ENCODE data around the gene DIAPH2.

DIAPH2 gene

DNA sequence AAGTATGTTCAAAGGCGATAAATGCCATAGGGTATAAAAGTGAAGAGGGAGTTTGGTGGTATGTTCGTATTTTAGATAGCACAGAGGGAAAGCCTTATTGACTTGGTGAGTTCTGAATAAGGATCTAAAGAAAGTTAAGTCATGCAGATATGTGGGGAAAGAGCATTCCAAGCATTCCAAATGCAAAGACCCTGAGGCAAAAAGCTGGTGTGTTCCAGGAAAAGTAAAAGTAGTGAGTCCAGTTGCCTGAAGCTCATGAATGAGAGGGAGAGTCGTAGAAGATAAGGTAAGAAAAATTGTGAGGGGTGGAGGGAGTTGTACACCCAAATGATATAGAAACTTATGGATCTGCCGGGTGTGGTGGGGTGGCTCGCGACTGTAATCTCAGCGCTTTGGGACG lies 625.7 kb downstream of the DIAPH2 start:
- Histone ChIP-seq H3K4me1 (ENCODE audit: insufficient read depth, low read length) (no peaks in the 10 kb centered on the region), H3K9ac (ENCODE audit: low read length) (no peak overlapping the region), H3K9me3 (ENCODE audit: low read length) (no peaks in the 10 kb centered on the region), H3K27ac (ENCODE audit: low read depth, low read length) (no peak overlapping the region), H3K36me3 (ENCODE audit: insufficient read depth, low read length) (no peaks in the 10 kb centered on the region), H3K4me3 (ENCODE audit: low read depth in 1 of 2, low read length in 2 of 2) (no peak overlapping the region), H3K27me3 (ENCODE audit: control insufficient read depth in 1 of 2, insufficient read depth in 2 of 2, low read length in 2 of 2) (no peaks in the 10 kb centered on the region)

DNA sequence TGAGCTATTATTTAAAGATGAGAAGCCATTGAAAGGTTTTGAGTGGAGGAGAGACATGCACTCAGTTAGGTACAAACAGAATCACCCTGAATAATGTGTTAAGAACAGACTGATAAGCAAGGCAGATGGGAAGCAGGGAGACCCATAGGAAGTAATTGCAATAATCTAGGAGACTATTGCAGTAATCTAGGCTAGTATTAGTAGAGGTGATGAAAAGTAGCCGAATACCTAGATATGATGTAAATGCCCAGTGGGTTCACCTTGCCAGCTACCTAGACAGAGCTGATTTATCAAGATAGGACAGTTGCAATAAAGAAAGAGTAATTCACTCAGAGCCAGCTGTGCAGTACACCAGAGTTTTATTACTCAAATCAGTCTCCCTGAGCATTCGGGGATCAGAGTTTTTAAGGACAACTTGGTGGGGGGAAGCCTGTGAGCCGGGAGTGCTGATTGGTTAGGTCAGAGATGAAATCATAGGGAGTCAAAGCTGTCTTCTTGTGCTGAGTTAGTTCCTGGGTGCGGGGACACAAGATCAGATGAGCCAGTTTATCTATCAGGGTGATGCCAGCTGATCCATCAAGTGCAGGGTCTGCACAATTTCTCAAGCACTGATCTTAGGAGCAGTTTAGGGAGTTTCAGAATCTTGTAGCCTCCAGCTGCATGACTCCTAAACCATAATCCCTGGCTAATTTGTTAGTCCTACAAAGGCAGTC lies 626.6 kb downstream of the DIAPH2 start:
- H3K9ac ChIP-seq (ENCODE audit: low read length), result no peak overlapping the region
- H3K27me3 ChIP-seq (ENCODE audit: control insufficient read depth in 1 of 2, insufficient read depth in 2 of 2, low read length in 2 of 2), result no peaks in the 10 kb centered on the region
- H3K4me1 ChIP-seq (ENCODE audit: insufficient read depth, low read length), result no peaks in the 10 kb centered on the region
- H3K27ac ChIP-seq (ENCODE audit: low read depth, low read length), result no peak overlapping the region
- H3K9me3 ChIP-seq (ENCODE audit: low read length), result no peaks in the 10 kb centered on the region
- no peak overlapping the region for H3K4me3 ChIP-seq (ENCODE audit: low read depth in 1 of 2, low read length in 2 of 2)
- H3K36me3 ChIP-seq (ENCODE audit: insufficient read depth, low read length), result no peaks in the 10 kb centered on the region

GRCh38 chrX:97314345-97314744 lies 629.7 kb downstream of the DIAPH2 start:
- H3K4me1 ChIP-seq (ENCODE audit: insufficient read depth, low read length), result no peaks in the 10 kb centered on the region
- H3K36me3 ChIP-seq (ENCODE audit: insufficient read depth, low read length), result no peaks in the 10 kb centered on the region
- no peaks in the 10 kb centered on the region for H3K9me3 ChIP-seq (ENCODE audit: low read length)
- no peaks in the 10 kb centered on the region for H3K27me3 ChIP-seq (ENCODE audit: control insufficient read depth in 1 of 2, insufficient read depth in 2 of 2, low read length in 2 of 2)
- H3K27ac ChIP-seq (ENCODE audit: low read depth, low read length), result no peak overlapping the region
- H3K9ac ChIP-seq (ENCODE audit: low read length), result no peak overlapping the region
- H3K4me3 ChIP-seq (ENCODE audit: low read depth in 1 of 2, low read length in 2 of 2), result no peak overlapping the region

DNA sequence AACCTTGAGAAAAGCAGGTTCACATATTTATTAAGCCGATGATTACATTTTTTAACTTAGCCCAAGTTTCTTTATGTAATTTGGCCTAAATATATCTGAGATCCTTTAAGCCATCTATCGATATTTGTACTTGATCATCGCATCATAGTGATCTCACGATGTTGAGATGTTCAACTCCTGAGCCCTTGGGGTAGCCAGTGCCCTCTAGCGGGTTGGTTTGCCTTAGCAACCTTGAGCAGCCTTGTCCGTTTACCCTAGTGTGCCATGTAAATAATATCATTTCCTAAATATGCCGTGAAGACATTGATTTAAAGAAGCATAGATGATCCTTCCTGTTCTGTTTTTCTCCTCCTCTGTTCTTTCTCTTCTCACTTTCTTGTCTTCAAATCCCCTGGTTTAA lies 631.3 kb downstream of the DIAPH2 start:
- Histone ChIP-seq H3K4me3 (ENCODE audit: low read depth in 1 of 2, low read length in 2 of 2) (no peak overlapping the region), H3K27me3 (ENCODE audit: control insufficient read depth in 1 of 2, insufficient read depth in 2 of 2, low read length in 2 of 2) (no peaks in the 10 kb centered on the region), H3K36me3 (ENCODE audit: insufficient read depth, low read length) (no peaks in the 10 kb centered on the region), H3K27ac (ENCODE audit: low read depth, low read length) (no peak overlapping the region), H3K4me1 (ENCODE audit: insufficient read depth, low read length) (no peaks in the 10 kb centered on the region), H3K9me3 (ENCODE audit: low read length) (no peaks in the 10 kb centered on the region), H3K9ac (ENCODE audit: low read length) (no peak overlapping the region)

GRCh38 chrX:97320305-97320704 lies 635.7 kb downstream of the DIAPH2 start:
- Histone ChIP-seq H3K9me3 (ENCODE audit: low read length) (no peaks in the 10 kb centered on the region), H3K4me3 (ENCODE audit: low read depth in 1 of 2, low read length in 2 of 2) (no peak overlapping the region), H3K9ac (ENCODE audit: low read length) (no peak overlapping the region), H3K4me1 (ENCODE audit: insufficient read depth, low read length) (no peaks in the 10 kb centered on the region), H3K27ac (ENCODE audit: low read depth, low read length) (no peak overlapping the region), H3K27me3 (ENCODE audit: control insufficient read depth in 1 of 2, insufficient read depth in 2 of 2, low read length in 2 of 2) (no peaks in the 10 kb centered on the region), H3K36me3 (ENCODE audit: insufficient read depth, low read length) (no peaks in the 10 kb centered on the region)

GRCh38 chrX:97322401-97322800 lies 637.8 kb downstream of the DIAPH2 start:
- H3K4me1 ChIP-seq (ENCODE audit: insufficient read depth, low read length), result no peaks in the 10 kb centered on the region
- no peaks in the 10 kb centered on the region for H3K36me3 ChIP-seq (ENCODE audit: insufficient read depth, low read length)
- no peaks in the 10 kb centered on the region for H3K27me3 ChIP-seq (ENCODE audit: control insufficient read depth in 1 of 2, insufficient read depth in 2 of 2, low read length in 2 of 2)

DNA sequence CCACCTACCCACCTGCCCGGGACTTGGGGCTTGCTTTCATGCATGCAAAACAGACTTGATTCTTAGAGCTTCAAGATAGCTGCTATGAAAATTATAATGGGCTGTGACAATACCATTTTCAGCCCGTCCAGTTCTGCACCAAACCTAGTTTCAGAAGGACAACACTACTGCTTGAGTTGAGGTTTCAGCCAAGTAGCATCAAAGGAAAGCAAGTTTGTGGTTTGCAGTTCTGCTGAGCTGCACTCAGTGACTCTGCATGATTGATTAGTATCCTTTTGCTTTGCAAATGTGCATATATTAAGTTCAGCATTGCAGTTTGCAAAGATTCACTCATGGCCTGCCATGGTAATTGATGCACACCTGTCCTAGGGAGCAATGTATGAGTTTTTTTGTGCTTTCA lies 641.8 kb downstream of the DIAPH2 start:
- no peak overlapping the region for H3K9ac ChIP-seq (ENCODE audit: low read length)
- no peaks in the 10 kb centered on the region for H3K36me3 ChIP-seq (ENCODE audit: insufficient read depth, low read length)
- H3K4me1 ChIP-seq (ENCODE audit: insufficient read depth, low read length), result no peaks in the 10 kb centered on the region
- H3K9me3 ChIP-seq (ENCODE audit: low read length), result no peaks in the 10 kb centered on the region
- no peak overlapping the region for H3K4me3 ChIP-seq (ENCODE audit: low read depth in 1 of 2, low read length in 2 of 2)
- no peaks in the 10 kb centered on the region for H3K27me3 ChIP-seq (ENCODE audit: control insufficient read depth in 1 of 2, insufficient read depth in 2 of 2, low read length in 2 of 2)
- H3K27ac ChIP-seq (ENCODE audit: low read depth, low read length), result no peak overlapping the region

More at GRCh38 chrX:97322401-97322800, 637.8 kb downstream of the DIAPH2 start:
- H3K9me3 ChIP-seq (ENCODE audit: low read length), result no peaks in the 10 kb centered on the region
- H3K27ac ChIP-seq (ENCODE audit: low read depth, low read length), result no peak overlapping the region
- no peak overlapping the region for H3K4me3 ChIP-seq (ENCODE audit: low read depth in 1 of 2, low read length in 2 of 2)
- H3K9ac ChIP-seq (ENCODE audit: low read length), result no peak overlapping the region

GRCh38 chrX:97328853-97329390 lies 644.3 kb downstream of the DIAPH2 start:
- Histone ChIP-seq H3K9ac (ENCODE audit: low read length) (no peak overlapping the region), H3K27me3 (ENCODE audit: control insufficient read depth in 1 of 2, insufficient read depth in 2 of 2, low read length in 2 of 2) (no peaks in the 10 kb centered on the region), H3K27ac (ENCODE audit: low read depth, low read length) (no peak overlapping the region)

DNA sequence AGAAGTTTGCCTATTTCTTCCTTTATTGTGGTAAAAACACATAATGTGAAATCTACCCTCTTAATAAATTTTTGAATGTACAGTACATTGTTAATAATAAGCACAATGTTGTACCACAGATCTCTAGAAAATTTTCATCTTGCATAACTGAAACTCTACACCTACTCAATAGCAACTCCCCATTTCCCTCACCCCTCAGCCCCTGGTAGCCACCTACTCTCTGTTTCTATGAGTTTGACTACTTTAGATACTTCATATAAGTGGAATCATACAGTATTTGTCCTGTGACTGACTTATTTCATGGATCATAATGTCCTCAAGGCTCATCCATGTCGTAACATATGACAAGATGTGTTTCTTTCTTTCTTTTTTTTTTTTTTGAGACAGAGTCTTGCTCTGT lies 645.5 kb downstream of the DIAPH2 start:
- H3K27ac ChIP-seq (ENCODE audit: low read depth, low read length), result no peak overlapping the region
- no peak overlapping the region for H3K4me3 ChIP-seq (ENCODE audit: low read depth in 1 of 2, low read length in 2 of 2)
- no peak overlapping the region for H3K9ac ChIP-seq (ENCODE audit: low read length)
- H3K4me1 ChIP-seq (ENCODE audit: insufficient read depth, low read length), result no peaks in the 10 kb centered on the region
- H3K27me3 ChIP-seq (ENCODE audit: control insufficient read depth in 1 of 2, insufficient read depth in 2 of 2, low read length in 2 of 2), result no peaks in the 10 kb centered on the region
- no peaks in the 10 kb centered on the region for H3K9me3 ChIP-seq (ENCODE audit: low read length)
- H3K36me3 ChIP-seq (ENCODE audit: insufficient read depth, low read length), result no peaks in the 10 kb centered on the region

More at GRCh38 chrX:97328853-97329390, 644.3 kb downstream of the DIAPH2 start:
- no peaks in the 10 kb centered on the region for H3K9me3 ChIP-seq (ENCODE audit: low read length)
- no peak overlapping the region for H3K4me3 ChIP-seq (ENCODE audit: low read depth in 1 of 2, low read length in 2 of 2)
- no peaks in the 10 kb centered on the region for H3K36me3 ChIP-seq (ENCODE audit: insufficient read depth, low read length)
- no peaks in the 10 kb centered on the region for H3K4me1 ChIP-seq (ENCODE audit: insufficient read depth, low read length)

DNA sequence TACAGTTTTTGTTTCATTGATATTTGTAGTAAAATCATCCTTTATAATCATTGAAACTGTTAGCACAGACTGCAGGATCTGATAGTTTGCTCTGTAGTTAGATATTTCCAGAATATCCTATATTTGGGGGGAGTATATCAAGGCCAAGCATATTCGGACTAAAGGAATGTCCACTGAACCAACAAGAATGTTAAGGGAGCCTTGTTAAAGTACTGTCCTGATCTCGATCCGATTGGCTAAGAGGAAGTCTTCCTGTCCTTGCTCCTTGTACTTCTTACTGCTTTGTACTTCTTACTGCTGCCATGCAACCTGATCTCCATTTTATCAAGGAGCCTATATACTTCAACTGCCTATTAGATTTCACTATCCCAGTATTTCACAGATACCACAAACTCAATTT lies 648.3 kb downstream of the DIAPH2 start:
- no peaks in the 10 kb centered on the region for H3K4me1 ChIP-seq (ENCODE audit: insufficient read depth, low read length)
- H3K9ac ChIP-seq (ENCODE audit: low read length), result no peak overlapping the region
- no peaks in the 10 kb centered on the region for H3K36me3 ChIP-seq (ENCODE audit: insufficient read depth, low read length)
- no peak overlapping the region for H3K4me3 ChIP-seq (ENCODE audit: low read depth in 1 of 2, low read length in 2 of 2)
- H3K27me3 ChIP-seq (ENCODE audit: control insufficient read depth in 1 of 2, insufficient read depth in 2 of 2, low read length in 2 of 2), result no peaks in the 10 kb centered on the region
- H3K9me3 ChIP-seq (ENCODE audit: low read length), result no peaks in the 10 kb centered on the region
- H3K27ac ChIP-seq (ENCODE audit: low read depth, low read length), result no peak overlapping the region

- Histone ChIP-seq H3K9ac (ENCODE audit: low read length) (no peak overlapping the region), H3K36me3 (ENCODE audit: insufficient read depth, low read length) (no peaks in the 10 kb centered on the region), H3K4me3 (ENCODE audit: low read depth in 1 of 2, low read length in 2 of 2) (no peak overlapping the region), H3K9me3 (ENCODE audit: low read length) (no peaks in the 10 kb centered on the region), H3K4me1 (ENCODE audit: insufficient read depth, low read length) (no peaks in the 10 kb centered on the region), H3K27ac (ENCODE audit: low read depth, low read length) (no peak overlapping the region), H3K27me3 (ENCODE audit: control insufficient read depth in 1 of 2, insufficient read depth in 2 of 2, low read length in 2 of 2) (no peaks in the 10 kb centered on the region)
Observed at GRCh38 chrX:97334850-97335249, 650.2 kb downstream of the DIAPH2 start.

DNA sequence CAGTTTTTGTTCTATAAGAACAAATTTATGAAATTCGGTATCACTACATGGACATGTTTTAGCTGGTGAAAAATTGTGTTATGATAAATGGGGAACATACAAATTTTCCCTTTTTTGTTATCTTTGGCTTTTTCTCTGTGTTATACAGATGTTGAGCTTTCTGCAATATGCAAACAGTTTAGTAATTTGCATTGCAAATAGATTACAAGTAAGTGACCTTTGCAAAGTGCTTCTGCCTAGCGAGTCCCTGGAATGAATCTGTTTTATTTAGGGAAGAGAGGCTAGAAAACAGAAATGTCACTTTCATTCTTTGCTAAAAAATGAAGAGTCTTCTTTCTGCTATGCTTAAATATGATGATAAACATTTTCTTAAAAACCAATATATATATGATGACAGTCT lies 660.1 kb downstream of the DIAPH2 start:
- H3K36me3 ChIP-seq (ENCODE audit: insufficient read depth, low read length), result no peaks in the 10 kb centered on the region
- no peaks in the 10 kb centered on the region for H3K9me3 ChIP-seq (ENCODE audit: low read length)
- peaks cover 0 to 5% of the 10 kb centered on the region in 2 donors for H3K27me3 ChIP-seq (ENCODE audit: control insufficient read depth in 1 of 2, insufficient read depth in 2 of 2, low read length in 2 of 2)
- H3K9ac ChIP-seq (ENCODE audit: low read length), result no peak overlapping the region
- H3K4me3 ChIP-seq (ENCODE audit: low read depth in 1 of 2, low read length in 2 of 2), result no peak overlapping the region
- H3K4me1 ChIP-seq (ENCODE audit: insufficient read depth, low read length), result no peaks in the 10 kb centered on the region
- no peak overlapping the region for H3K27ac ChIP-seq (ENCODE audit: low read depth, low read length)
